ENCODE results near the gene PTPRD. TPM values are rescaled to one million over a fixed set of nuclear protein-coding genes. Genes with fewer than 3 reads are reported as not detected.

Gene PTPRD
- total and polyA plus RNA-seq, 2 of the 4 experiments (the other 2 are of a cell fraction): 0.07 to 0.18 TPM

GRCh38 chr9:9521033-9521779 lies 1091.6 kb downstream of the PTPRD start:
- H3K4me3 ChIP-seq (ENCODE audit: insufficient read depth, low read depth, low read length): no peak overlapping the region
- H2AK5ac ChIP-seq (ENCODE audit: low read depth, low read length): no peak overlapping the region
- no peak overlapping the region for H3K18ac ChIP-seq (ENCODE audit: low read depth, low read length)
- CTCF ChIA-PET: no interaction called here
- H2BK15ac ChIP-seq (ENCODE audit: low read depth, low read length): no peak overlapping the region
- dilution Hi-C loops (cut with HindIII; ENCODE audit: low sequenced_read_pairs, unreplicated experiment) (no loop called here), in situ Hi-C loops (cut with MboI; ENCODE audit: low sequenced_read_pairs) (no loop called here), intact Hi-C loops (cut with micrococcal nuclease) (no loop called here)
- no peaks in the 10 kb centered on the region for H4K20me1 ChIP-seq (ENCODE audit: insufficient read depth, low read length)
- TF ChIP-seq NFE2L2 (IDR thresholded peaks at IDR 0.05; ENCODE audit: low read depth, low read length): no peak
- TF ChIP-seq RCOR1 (IDR thresholded peaks at IDR 0.05; ENCODE audit: insufficient replicate concordance, low read length): no peak
- H2BK5ac ChIP-seq (ENCODE audit: low read depth, low read length, poor library complexity, severe bottlenecking): no peak overlapping the region
- no peak overlapping the region for H4K8ac ChIP-seq (ENCODE audit: low read depth in 2 of 2, low read length in 2 of 2)
- H2BK120ac ChIP-seq (ENCODE audit: low read depth, low read length): no peak overlapping the region
- H3K56ac ChIP-seq (ENCODE audit: extremely low read depth, insufficient read depth, low read length): no peak overlapping the region
- H3K9ac ChIP-seq (ENCODE audit: low read depth, low read length): no peak overlapping the region
- no peaks in the 10 kb centered on the region for H3K4me1 ChIP-seq (ENCODE audit: control insufficient read depth, insufficient read depth, low read length)
- H3K27me3 ChIP-seq (ENCODE audit: control insufficient read depth, insufficient read depth, low read length): no peaks in the 10 kb centered on the region
- DNase-seq: no peak
- no peak overlapping the region for H3K23ac ChIP-seq (ENCODE audit: low read depth, low read length)
- H2AFZ ChIP-seq (replicated peaks; ENCODE audit: low read length, poor library complexity): no peak overlapping the region
- no peaks in the 10 kb centered on the region for H3K9me1 ChIP-seq (ENCODE audit: insufficient read depth, low read length)
- H3K4me2 ChIP-seq (ENCODE audit: low read depth, low read length): no peak overlapping the region
- H3K4ac ChIP-seq (ENCODE audit: low read depth, low read length): no peak overlapping the region
- H3K36me3 ChIP-seq (ENCODE audit: control insufficient read depth, insufficient read depth, low read length): no peaks in the 10 kb centered on the region
- POLR2A ChIA-PET (ENCODE audit: unreplicated experiment): no interaction called here
- 10% methylated on average over 2 of the region's 5 CpGs; no CpG with 5 or more reads in 1 of the 2 experiments for WGBS, 2 experiments (ENCODE audit: extremely low coverage in 2 of 2, insufficient read length in 1 of 2)
- H4K91ac ChIP-seq (ENCODE audit: insufficient read depth, low read depth, low read length): no peak overlapping the region
- H3K14ac ChIP-seq (replicated peaks; ENCODE audit: low read depth, low read length): no peak overlapping the region
- no peak overlapping the region for H2AK9ac ChIP-seq (replicated peaks; ENCODE audit: low read depth, low read length, poor library complexity)
- H3K27ac ChIP-seq (ENCODE audit: insufficient read depth, low read length): no peak overlapping the region
- H3K9me3 ChIP-seq (ENCODE audit: control insufficient read depth, insufficient read depth, low read length): 0 out of 2 replicates have a peak, but pooled peaks cover 1% of the 10 kb centered on the region
- no peak overlapping the region for H2BK20ac ChIP-seq (ENCODE audit: low read depth, low read length)
- BruUV-seq (replicated peaks): no TSS peak
- no peaks in the 10 kb centered on the region for H3K79me1 ChIP-seq (ENCODE audit: low read depth in 1 of 2, low read length in 2 of 2)
- no peak for ATAC-seq (ENCODE audit: low read depth)
- no peak overlapping the region for H4K5ac ChIP-seq (ENCODE audit: low read depth, low read length)
